Stimulated activated CD8-positive, alpha-beta memory T cell treated with anti-CD3 and anti-CD28 coated beads, Interleukin-4, amount 100 ng/mL, for 4 hours (primary cell): ENCODE data around the gene RAP1A.
"Not testable (repeated sequence)": the region's sequence is repeated elsewhere in the genome, so short reads cannot be mapped to it uniquely, and the experiment has no call there.

Experiments used
- DNase-seq, 2 donors: peaks; one replicate each; pipeline ENCODE4 v3.0.0-alpha.2; 2020; ENCODE audit warnings: low read depth in 2 of 2, low spot score in 1 of 2

Gene RAP1A

GRCh38 chr1:111628153-111628552, 8.6 kb downstream of the RAP1A start:
- no peak for DNase-seq

- DNase-seq = no peak
These were observed 9.8 kb downstream of the RAP1A start for GRCh38 chr1:111629190-111629954.

- DNase-seq = no peak
These were observed 11.0 kb downstream of the RAP1A start for GRCh38 chr1:111630567-111630966.

- no peak for DNase-seq
These were observed 11.9 kb downstream of the RAP1A start for GRCh38 chr1:111631502-111631901.

GRCh38 chr1:111632771-111633170, 13.2 kb downstream of the RAP1A start:
- DNase-seq = not testable (repeated sequence)

- no peak for DNase-seq
These were observed 14.2 kb downstream of the RAP1A start for GRCh38 chr1:111633736-111634247.

GRCh38 chr1:111635324-111636009, 15.9 kb downstream of the RAP1A start:
- no peak for DNase-seq

GRCh38 chr1:111638320-111638719, 18.7 kb downstream of the RAP1A start:
- no peak for DNase-seq

GRCh38 chr1:111639602-111640198, 20.1 kb downstream of the RAP1A start:
- no peak for DNase-seq

GRCh38 chr1:111643097-111643496, 23.5 kb downstream of the RAP1A start:
- no peak for DNase-seq

GRCh38 chr1:111643696-111644095, 24.1 kb downstream of the RAP1A start:
- DNase-seq = no peak

GRCh38 chr1:111644506-111644905, 24.9 kb downstream of the RAP1A start:
- DNase-seq = no peak

GRCh38 chr1:111647736-111648135, 28.1 kb downstream of the RAP1A start:
- DNase-seq = no peak

GRCh38 chr1:111648806-111649205, 29.2 kb downstream of the RAP1A start:
- DNase-seq = no peak

- no peak for DNase-seq
These were observed 29.6 kb downstream of the RAP1A start for GRCh38 chr1:111649227-111649626.

- no peak for DNase-seq
These were observed 30.1 kb downstream of the RAP1A start for GRCh38 chr1:111649648-111650047.

- no peak for DNase-seq
These were observed 34.1 kb downstream of the RAP1A start for GRCh38 chr1:111653709-111654108.

GRCh38 chr1:111654839-111655238, 35.2 kb downstream of the RAP1A start:
- DNase-seq = no peak

- DNase-seq = no peak
These were observed 36.8 kb downstream of the RAP1A start for GRCh38 chr1:111656086-111657017.

- DNase-seq = no peak
These were observed 39.0 kb downstream of the RAP1A start for GRCh38 chr1:111658622-111659021.
